ENCODE measurements around the gene AMBRA1.

Gene AMBRA1

DNA sequence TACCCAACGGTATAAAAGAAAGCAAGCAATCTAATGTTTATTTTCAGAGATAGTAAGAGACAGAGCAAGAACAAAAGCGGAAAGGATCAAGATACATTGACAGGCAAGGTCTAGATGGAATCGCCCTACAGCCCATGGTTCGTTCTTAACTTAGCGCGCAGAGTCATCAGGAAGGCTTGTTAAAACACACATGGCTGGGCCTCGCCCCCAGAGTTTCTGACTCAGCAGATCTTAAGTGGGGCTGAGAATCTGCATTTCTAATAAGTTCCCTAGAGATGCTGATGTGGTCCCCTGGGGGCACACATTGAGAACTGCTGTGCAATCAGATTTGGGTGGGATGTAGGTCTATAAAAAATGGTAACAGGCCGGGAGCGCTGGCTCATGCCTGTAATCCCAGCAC lies 166.5 kb downstream of the AMBRA1 start:
- FAIRE-seq: no peak

GRCh38 chr11:46426233-46426991 lies 167.4 kb downstream of the AMBRA1 start:
- FAIRE-seq: no peak

DNA sequence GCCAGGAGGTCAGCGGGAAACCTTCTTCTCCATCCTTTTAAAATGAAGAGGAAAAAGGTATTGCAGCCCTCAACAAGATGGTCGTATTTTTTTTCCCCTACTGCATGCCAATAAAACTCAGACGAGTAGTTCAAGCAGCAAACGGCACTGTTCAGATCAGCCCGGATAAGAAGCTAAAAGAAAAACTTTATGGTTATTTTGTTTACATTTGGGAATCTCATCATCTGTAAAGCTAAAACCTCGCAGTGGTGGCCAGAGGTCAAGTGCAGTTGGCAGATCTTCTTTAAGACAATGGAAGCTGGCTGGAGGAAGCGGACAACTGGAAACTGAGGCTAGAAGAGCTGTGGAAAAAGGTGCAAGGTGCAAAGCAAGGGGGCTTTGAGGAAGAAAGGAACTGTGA lies 171.2 kb downstream of the AMBRA1 start:
- no peak for FAIRE-seq

DNA sequence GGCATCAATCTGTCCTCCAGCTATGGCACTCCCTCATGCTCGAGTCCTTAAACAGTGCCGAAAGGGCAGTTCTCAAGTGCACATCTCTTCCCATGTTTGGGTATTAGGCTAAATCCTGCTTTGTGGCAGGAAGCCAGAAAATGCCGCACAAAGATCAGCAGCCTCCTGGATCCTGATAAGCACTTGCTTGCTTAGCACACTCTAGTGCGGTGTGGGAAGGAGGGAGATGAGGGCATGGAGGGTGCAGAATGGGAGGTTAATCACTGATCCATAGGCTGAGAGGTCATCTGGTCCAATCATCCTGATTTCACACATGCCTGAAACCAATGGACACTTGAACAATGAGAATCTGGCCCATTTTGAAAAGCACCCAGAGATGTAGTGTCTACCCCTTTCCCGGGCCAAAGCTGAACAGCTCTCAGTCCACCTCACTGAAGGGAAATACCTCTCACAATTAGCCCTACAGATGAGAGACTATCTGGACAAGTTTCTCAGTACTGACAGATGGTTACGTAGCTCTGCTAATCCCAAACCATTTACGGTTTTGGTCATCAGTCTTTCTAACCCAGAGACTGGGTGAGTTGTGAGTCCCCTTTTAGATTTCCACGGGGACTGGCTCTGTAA lies 172.5 kb downstream of the AMBRA1 start:
- FAIRE-seq: no peak

DNA sequence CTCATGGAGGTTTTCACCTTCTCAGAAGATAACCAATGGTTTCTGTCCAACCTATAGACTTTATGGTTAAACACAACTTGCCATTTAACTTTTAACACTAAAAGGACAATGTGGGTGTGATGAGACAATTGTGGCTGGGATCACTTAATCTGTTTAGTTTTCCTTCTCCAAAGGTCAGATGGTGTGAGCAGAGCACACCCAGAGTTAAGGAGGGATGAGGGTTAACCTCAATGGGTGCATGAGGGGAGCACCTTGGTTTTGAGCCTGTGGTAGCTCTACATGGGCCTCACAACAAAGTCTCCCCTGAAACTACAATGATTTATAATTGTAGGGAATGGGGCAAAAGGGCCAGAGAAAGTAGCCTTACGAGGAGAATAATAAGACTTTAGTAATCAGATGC lies 173.3 kb downstream of the AMBRA1 start:
- FAIRE-seq: no peak

DNA sequence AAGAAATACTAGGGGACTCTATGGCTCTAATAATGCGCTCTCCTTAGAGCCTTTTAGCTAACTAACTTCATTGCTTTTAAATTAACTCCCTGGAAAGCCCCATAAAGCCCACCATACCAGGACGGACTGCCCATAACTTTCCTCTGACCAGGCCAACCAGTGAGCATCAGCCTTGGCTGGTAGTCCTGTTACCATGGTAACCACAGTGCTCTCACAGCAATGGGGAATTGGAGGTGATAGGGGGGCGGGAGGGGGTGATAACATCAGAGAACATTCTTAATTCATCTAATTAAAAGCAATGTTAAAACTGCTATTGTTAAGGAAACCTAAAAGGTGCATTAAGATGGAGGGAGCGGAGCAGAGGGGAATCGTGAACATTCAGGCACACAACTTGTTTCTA lies 175.1 kb downstream of the AMBRA1 start:
- FAIRE-seq: no peak

- no peak for FAIRE-seq
These were observed 176.1 kb downstream of the AMBRA1 start for GRCh38 chr11:46417711-46418110.

DNA sequence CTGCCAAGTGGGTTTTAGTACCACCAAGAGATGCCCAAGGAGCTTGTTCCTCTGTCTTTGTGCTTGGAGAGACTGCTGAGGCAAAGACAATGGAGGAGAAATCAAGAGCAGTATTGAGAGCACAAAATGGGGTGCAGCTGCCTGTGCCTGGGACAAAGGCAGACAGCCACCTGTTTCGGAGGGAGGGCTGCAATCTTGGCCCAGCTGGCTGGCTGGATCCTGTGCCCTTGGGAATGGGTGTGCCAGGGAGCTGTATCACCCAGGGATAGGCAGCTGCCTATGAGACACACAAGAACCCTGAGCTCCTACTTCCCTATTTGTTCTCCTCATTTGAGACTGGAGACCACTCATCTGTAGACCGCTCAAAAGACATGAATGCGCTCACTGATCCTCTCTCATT lies 178.9 kb downstream of the AMBRA1 start:
- FAIRE-seq: no peak

- FAIRE-seq: no peak
These were observed 179.4 kb downstream of the AMBRA1 start for GRCh38 chr11:46414466-46414796.

GRCh38 chr11:46413760-46414465 lies 179.9 kb downstream of the AMBRA1 start:
- FAIRE-seq: no peak

GRCh38 chr11:46410021-46410420 lies 183.8 kb downstream of the AMBRA1 start:
- FAIRE-seq: no peak

GRCh38 chr11:46408407-46408986 lies 185.3 kb downstream of the AMBRA1 start:
- FAIRE-seq: no peak

GRCh38 chr11:46407635-46408034 lies 186.2 kb downstream of the AMBRA1 start:
- no peak for FAIRE-seq

- FAIRE-seq: no peak
These were observed 189.3 kb downstream of the AMBRA1 start for GRCh38 chr11:46404476-46405017.

DNA sequence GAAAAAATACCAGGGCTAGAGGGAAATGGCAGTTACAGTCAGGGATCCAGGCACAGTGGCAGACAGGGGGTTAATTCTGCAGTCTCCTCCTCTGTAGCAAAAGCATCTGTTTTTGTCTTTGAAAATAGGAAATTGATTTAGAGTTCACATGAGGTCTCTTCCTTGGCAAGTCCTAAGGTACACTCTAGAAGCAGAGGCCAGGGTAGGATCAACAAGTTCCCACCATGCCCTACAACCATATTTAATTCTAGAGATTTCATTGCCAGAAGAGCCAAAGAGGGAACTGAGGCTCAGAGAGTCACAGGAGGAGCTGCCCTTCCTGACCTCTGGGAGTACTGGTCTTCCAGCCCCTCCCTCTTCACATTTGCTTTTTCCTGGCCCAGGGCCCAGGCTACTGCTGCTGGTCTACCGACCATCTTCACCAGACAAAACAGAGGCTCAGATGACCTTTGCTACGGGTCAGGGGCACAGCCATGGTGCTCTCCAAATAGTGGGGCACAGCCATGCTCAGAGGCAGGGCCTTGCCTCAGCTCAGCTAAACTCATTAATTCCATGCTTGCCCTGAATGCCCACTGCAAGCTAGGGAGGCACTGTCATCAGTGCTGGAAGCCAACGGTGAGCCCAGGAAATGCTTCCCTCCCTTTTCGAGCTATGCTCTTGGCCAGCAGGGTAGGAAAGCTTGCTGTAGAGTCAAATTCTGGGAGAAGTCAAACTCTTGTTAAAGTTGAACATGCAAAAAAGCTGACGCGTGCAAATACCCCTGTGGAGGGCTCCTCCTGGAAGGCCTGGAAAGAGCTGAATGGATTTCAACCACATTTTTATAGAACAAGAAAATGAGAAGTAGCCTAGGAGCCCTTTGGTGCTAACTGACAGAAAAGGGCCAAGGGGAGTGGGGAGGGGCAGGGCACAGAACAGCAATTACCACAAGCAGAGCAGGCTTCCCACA lies 190.6 kb downstream of the AMBRA1 start:
- FAIRE-seq: no peak

DNA sequence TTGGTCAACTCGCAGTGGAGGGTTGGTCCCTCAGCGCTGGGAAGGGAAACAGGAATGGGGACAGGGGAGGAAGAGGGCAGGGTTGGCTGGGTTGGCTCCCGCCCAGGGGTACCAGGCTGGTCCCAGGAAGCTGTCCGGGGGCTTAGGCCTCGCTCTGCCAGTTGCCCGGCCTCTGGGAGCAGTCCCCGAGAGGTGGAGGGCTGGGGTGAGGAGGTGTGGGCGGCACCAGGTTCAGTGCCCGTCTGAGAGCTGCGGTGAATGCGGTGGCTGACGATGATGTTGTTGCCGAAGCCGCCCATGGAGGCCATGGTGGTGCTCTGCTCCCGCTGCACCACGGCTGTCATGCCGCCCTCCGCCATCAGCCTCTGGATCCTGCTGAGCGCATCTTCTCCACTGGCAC lies 196.3 kb downstream of the AMBRA1 start:
- no peak for FAIRE-seq

DNA sequence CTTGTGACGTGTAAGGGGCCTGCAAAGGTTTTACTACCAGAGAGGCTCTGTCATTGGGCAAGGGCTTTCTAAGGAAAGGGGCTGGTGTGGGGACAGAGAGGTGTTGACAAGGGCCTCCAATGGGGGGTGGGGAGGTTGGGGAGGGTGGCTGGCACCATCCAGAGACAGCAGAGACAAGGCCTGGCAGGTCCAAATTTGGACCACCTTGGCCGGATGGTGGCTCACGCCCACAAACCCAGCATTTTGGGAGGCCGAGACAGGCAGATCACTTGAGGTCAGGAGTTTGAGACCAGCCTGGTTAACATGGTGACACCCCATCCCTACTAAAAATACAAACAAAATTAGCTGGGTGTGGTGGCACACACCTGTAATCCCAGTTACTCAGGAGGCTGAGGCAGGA lies 200.1 kb downstream of the AMBRA1 start:
- FAIRE-seq: no peak

- no peak for FAIRE-seq
These were observed 200.6 kb downstream of the AMBRA1 start for GRCh38 chr11:46393231-46393616.

GRCh38 chr11:46392421-46393230 lies 201.2 kb downstream of the AMBRA1 start:
- no peak for FAIRE-seq

DNA sequence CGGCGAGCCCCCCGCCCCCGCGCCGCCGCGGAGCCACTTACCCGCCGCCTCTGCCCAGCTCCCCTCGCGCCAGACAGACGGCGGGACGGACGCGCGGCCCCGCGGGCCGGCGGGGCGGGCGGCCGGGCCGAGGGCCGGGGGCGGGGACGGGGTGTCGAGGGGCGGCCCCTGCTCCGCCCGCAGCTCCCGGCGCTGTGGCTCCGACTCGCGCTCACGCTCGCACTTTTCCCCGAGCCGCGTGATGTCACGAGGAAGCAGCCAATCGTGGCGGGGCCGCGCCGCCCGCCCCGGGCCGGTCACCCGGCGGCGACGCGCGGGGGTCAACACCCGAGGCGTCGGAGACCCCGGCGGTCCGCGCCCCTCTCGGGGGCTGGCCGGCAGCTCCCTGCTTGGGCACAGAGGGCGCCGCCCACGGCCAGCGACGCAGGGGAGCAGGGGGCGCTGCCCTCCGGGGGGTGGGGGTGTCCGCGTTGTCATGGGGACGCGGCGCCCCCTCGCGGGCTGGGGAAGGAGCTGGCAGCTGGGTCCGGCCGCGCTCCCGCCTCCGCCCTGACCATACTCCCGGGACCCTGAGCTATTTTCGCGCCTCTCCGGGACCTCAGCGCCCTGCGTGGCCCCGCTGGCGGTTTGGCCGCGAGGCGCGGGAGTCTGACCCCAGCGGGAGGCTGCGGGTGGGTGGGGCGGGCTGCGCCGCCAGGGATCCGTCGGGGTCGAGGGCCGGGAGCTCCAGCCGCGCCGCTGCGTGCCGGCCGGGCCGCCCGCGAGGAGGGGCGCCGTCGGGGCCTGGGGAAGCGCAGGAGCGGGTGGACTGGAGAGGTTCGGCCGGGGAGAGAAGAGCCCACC lies 202.0 kb downstream of the AMBRA1 start, which contains the start of gene CHRM4:
TSS of gene CHRM4 (minus strand) at position 199 of the 843 bp plus-strand sequence. CDS start 5,219 bp downstream, outside the sequence.
- FAIRE-seq: no peak
